CD4-positive, alpha-beta T cell treated with Interferon alpha-2 for 1 hour (primary cell): ENCODE results near the gene RSAD2.
A peak's percentile ranks its signal among the peaks of the same experiment; 100 is the strongest.
"Not testable (repeated sequence)": the region's sequence is repeated elsewhere in the genome, so short reads cannot be mapped to it uniquely, and the experiment has no call there.

Experiments used
- DNase-seq, 2 donors: peaks; one replicate each; pipeline ENCODE4 v3.0.0-alpha.2; 2020 to 2022

The RSAD2 gene

DNA sequence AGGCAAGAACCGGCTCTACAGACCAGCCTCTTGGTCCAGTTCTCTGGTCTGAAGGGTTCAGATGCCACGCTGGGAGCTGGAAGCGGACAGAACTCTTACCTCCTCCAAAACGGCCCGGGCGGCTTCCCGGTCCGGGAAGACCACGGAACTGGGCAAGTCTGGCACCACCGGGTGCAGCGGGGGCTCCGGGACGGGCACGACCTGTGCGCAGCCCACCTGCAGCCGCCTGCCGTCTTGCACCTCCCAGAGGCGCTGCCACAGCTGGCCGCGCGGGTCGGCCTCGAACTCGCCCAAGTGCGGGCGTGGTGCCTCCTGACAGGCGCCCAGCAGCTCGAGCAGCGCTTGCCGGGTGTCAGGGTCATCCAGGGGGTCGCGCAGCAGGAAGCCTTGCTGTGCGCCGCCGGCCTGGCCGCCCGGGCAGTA, 12.6 kb upstream of the RSAD2 start:
- peak in 1 of 2 donors; percentile 53 for DNase-seq

DNA sequence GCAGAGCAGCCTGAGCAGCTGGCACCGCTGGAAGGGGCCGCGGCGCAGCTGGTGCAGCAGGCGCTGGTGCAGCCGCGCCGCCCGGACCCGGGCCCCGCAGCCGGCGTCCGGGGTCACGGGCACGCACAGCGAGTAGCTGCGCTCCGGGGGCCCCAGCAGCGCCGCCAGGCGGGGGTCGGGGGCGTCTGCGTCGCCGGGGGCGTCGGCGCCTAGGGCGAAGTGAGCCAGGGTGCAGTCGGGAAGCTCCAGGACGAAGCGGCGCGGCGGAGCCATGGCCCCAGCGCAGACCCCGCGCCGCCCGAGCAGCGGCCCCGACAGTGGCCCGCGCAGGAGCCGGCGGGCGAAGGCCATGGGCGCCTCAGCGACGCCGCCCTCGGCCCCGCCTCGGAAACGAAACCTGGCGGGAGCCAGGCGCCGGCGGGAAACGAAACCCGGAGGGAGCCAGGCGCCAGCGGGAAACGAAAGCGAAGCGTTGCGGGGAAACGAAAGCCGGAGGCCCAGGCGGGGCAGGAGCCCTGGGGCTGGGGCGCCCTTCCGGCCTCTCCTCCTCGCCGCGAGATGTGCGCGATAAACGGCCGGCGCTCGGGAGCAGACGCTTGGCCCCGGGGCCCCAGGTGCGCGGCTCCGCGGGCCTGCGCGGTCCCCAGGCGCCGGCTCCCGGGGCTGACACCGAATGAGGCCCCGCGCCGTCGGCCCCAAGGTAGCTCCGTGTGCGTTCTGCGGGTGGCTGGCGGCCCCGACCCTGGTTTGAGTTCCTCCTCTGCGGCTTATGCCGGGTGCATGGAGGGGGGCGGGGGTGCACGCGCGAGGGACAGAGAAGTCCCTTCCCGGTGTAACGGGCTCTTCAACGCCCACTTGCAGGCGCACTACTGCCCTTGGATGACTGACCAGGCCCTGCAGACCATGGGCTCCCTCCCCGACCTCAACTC, 12.0 kb upstream of the RSAD2 start, which contains the start of gene CMPK2:
Gene CMPK2 (minus strand): TSS at position 562 of the 929 bp plus-strand sequence. CDS start 211 bp downstream, at position 351.
- DNase-seq = peak; percentile 93 to 96

DNA sequence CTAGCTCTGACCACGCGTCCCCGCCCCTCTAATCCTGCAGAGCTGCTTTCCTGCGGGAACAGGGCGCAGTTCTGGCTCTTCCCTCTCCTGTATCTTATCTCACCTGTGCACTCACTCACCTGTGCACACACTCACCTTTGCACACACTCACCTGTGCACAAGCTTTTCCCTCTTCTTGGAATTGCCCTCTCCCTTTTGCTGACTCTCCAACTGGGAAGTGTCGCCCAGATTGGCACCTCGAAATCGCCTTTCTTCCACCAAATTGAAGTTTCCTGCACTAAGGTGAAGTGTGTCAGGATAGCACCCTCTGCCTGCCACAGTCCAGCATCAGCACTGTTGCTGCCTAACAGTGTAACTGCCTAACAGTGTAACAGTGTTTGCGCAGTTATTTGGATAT, 11.3 kb upstream of the RSAD2 start:
- peak; percentile 76 to 79 for DNase-seq

DNA sequence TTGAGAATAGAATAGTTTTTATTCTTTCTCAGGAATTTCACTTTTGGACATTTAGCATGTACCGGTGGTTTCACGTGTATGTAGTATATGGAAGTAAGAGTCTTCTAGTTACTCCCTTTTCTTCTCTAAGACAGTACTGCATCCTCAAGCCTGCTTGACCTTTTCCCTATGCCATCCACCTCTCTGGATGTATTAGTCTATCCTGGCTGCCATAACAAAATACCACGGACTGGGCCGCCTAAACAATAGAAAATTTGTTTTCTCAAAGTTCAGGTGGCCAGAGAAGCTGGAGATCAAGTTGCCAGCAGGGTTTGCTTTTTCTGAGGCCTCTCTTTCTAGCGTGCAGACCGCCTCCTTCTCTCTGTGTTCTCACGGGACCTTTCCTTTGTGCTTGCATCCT, 10.6 kb upstream of the RSAD2 start:
- DNase-seq = no peak

DNA sequence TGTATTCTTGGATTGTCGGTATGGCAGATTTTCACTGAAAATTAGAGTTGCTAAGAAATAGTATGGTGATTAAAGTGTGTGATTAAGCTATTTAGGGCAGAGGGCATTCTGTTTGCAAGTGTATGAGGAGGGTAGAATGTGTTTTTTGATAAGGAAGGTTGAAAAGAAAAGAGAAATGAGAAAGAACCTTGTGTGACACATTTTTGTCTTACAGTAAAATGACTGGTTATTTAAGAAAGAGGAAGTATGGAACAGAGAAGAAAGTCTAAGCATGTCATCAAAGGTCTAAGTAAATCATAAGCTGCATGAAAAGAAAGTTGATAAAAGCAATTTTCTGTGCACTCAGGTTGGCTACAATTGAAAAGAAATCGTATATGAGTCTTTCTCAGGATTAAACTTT, 5.2 kb upstream of the RSAD2 start:
- no peak for DNase-seq

DNA sequence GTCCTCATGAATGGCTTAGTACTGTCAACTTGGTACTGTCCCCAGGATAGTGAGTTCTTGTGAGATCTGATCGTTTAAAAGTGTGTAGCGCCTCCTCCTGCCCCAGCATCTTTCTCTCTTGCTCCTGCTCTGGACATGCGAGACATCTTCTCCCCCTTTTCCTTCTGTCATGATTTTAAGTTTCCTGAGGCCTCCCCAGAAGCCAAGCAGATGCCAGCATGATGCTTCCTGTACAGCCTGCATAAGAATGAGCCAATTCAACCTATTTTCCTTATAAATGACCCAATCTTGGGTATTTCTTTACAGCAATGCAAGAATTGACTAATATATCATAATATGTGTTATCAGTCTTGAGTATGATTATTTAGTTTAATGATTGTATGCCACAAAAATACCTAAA, 3.5 kb upstream of the RSAD2 start:
- DNase-seq = no peak

DNA sequence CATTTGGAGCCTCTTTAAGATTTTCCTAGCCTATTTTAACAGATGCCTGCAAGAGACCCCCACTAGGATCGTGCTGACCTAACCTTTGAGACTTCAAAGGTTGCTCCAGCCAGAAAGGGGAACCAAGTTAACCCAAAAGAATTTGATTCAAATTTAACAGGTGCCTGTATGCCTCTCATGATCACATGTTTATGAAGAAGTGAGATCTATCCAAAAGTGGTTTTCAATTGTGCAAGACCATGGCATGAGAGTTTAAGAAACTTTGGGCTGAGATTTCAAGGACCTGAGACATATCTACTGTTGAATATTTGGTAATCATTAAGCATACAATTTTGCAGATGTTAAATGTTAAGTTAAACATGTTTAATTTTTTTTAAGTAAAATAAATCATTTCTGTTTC, 1.3 kb upstream of the RSAD2 start:
- no peak for DNase-seq

DNA sequence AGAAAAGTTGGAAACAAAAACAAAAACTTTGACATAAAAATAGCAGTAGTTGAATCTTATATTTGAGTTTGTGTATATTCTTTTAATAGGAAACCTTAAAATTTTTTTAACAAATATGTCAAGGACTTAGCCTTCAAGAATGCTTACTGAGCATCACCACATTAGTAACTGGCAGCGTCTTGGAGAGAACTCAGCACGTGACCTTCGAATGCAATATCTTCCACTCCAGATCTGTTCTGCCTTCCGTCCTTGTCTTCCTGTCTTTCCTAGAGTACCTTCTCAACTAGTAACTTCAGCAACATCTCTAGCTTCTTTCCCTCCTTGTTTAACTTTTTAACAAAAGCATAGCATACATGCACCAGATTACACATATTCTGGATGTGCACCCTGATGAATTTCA, 972 bp downstream of the RSAD2 start:
- DNase-seq = no peak

DNA sequence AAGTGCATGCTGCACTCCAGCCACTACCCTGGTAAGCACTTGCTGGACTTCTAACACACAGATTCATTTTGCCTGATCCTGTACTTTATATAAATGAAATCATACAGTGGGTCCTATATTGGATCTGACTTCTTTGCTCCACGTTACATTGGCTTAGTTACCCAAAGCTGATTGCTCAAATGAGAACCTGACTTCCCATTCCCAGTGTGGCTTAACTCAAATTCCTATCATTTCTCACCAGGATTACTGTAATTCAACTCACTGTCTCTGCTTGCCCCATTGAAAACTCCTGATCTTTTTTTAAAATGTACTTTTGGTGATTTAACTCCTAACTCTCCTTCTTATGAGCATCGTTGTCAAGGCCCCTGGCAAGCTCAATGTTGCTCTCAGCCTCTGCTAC, 1.4 kb downstream of the RSAD2 start:
- DNase-seq = no peak

DNA sequence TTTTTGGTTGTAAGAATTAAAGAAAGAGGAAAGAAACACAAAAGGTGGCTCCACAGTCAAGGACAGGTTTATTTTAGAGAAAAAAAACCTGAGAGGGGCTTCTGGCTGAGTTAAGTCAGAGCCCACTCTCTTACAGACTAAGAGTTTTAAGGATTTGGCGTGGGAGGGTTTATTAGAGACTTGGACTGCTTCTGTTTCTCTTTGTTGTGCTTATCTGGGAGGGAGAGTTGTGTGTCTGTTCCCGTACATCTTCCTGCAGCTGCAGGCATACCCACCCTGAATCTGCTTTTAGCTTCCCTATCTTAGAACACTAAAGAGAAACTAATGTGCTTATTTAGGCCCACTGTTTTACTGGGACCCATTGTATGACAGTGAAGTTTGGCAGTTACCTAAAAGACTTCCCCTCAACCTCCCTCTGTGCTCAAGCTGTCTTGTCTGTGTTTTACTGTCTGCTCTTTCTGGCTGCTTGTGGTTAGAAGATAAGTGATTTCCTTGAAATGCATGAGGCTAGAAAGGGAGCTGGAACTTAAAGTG, 2.7 kb downstream of the RSAD2 start:
- peak; percentile 68 to 86 for DNase-seq

DNA sequence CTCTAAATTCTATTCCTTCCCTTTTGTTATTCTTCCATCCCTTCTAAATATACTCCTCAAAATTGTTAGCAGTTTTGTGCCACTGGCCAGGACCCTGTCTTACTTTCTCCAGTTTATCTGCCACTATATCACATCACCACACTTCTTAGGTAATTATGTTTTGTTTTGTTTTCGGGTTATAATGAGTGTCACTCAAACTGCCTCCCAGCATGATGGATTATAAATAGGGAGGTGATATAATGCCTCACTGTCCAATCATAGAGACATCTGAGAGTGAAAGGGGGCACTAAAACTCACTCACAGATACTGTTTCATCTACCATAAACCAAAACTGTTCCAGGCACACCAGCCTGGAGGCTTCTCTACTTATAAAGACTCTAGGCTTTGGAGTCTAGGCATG, 3.5 kb downstream of the RSAD2 start:
- DNase-seq = no peak

DNA sequence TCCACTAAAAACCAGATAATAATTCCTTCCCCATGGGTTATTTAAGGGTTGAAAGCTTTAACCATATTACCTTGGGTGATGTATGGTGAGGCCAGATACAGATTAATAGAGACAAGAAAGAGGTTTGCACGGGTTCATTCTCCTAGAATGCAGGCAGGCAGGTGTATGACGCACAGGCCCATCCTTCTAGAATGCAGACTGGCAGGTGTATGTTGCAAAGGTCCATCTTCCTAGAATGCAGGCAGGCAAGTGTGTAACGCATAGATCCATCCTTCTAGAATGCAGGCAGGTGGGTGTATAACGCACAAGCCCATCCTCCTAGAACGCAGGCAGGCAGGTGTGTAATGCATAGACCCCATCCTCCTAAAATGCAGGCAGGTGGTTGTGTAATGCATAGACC, 3.9 kb downstream of the RSAD2 start:
- no peak for DNase-seq

DNA sequence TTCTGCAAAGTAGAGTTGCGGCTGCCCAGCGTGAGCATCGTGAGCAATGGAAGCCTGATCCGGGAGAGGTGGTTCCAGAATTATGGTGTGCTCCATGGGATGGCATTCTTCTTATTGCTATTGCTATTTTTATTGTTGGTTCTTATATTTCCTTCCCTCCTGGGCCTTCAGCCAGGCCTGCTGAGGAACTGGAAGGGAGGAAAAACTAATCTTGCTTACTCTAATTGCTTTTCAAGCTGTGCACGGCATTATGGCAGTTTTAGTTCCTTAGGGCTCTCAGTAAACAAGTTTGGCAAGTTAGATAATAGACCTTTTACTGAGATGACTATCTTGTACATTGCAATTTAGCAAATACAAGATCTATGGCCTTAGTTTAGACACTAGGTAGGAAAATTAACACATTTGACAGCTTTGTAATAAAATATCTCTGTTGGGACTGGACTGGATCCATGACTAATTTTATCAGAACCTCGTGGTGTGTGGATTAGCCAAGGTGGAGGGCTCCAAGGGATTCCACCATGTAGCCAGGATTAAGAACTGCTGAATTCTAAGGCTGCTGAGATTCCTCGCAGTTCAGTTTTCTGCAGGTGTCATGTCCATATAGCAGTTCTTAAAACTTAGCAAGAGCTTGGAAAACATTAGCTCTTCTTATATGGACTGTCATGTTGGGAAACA, 6.0 kb downstream of the RSAD2 start:
- no peak for DNase-seq

DNA sequence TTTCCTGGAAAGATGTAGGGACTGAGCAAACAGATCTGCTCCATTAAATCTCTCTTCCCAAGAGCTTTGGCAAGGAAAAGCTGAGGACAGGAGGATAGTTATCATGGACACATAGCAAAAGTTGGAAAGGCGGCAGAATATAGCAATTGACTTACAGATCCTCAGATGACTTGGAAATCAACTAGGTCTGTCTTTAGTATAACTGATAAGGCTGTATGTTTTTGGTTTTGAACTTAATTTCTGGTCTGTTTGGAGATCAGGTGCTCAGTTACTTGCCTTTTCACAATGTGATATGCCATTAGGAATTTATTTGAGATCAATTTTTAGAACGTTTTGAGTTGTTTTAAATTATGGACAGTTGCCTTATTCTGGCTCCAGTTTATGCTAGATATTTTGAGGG, 8.0 kb downstream of the RSAD2 start:
- DNase-seq = no peak

DNA sequence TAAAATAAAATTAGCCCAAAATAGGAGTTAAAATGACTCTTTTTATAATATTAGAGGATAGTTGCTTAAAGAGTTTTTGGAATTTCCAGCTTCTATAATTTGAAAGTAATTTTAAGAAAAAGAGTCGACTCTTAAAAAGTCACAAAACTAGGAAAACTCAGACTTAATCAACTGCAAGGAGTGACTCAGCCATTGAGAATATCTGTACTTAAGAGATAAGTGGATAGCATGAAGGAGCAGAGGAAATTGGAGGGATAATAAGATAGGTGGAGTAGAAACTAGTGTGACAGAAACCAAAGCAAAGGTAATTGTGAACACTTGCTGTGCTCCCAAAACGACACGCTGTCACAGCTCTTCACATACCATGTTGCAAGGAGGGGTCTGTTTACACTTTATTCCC, 8.4 kb downstream of the RSAD2 start:
- DNase-seq = no peak

DNA sequence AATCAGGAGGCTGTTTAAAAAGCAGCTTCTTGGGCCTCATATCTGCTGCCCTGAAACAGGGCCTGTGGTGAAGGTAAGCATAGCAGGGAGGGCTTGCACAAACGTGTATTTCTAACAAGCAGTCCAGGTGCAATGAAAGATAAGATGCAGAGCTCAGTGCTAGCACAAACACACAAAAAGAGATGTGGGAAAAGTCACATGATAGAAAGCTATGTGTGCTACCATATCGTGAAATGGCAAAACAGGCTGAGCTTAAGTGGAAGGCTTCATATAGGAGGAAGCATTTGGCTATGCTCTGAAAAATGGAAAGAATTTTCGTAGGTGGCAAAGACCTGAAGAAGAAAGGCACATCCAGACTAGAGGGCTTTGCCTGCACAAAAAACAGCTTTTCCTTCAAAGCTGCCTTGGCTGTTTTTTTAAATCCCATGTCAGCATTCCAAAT, 10.2 kb downstream of the RSAD2 start:
- no peak for DNase-seq

DNA sequence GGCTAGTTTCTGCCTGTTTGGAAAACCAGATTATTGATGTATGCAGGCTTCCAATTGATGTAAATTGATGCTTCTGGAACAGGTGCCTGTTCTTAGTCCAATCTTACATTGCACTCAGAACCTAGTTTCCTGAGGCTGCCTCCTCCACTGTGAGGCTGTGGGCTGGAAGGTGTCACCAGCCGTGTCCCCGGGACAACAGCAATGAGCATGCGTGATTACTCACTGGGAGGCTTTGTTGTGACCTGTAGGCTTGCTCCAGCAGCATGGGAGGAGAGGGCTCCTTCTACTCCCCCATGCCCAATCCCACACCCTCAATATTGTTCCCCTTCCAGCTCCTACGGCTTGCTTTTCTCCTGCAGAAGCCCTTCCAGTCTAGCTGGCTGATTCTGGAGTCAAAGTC, 11.1 kb downstream of the RSAD2 start:
- no peak for DNase-seq

DNA sequence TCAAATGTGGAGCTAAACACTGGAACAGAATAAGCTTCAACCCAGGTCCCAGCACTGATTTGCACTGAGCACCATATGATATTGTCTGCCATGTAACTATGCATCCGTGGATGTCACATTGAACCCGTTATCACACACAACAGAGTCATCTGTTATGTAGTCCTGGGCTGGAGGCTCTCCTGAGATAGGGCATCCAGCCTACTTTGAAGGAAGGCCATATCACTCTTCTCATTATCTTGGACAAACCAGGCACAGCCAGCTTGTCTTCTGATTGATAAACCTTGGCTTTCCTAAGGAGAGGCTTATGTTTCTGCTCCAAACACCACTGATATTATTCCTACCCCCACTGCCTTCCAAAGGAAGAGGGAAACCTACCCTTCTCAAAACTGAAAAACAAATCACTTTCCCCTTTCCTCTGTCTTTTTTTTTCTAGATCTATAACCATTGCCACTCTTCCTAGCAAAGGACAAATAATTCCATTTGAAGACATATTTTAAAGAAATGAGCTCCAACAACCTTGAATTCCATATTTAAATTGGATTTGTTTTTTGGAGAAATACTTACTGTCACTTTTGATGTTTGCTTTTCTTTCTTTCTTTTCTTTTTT, 16.4 kb downstream of the RSAD2 start:
- no peak for DNase-seq

DNA sequence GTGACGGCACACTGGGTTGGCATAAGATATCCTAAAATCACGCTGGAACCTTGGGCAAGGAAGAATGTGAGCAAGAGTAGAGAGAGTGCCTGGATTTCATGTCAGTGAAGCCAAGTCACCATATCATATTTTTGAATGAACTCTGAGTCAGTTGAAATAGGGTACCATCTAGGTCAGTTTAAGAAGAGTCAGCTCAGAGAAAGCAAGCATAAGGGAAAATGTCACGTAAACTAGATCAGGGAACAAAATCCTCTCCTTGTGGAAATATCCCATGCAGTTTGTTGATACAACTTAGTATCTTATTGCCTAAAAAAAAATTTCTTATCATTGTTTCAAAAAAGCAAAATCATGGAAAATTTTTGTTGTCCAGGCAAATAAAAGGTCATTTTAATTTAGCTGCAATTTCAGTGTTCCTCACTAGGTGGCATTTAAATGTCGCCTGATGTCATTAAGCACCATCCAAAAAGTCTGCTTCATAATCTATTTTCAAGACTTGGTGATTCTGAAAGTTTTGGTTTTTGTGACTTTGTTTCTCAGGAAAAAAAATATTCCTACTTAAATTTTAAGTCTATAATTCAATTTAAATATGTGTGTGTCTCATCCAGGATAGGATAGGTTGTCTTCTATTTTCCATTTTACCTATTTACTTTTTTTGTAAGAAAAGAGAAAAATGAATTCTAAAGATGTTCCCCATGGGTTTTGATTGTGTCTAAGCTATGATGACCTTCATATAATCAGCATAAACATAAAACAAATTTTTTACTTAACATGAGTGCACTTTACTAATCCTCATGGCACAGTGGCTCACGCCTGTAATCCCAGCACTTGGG, 19.6 kb downstream of the RSAD2 start:
- DNase-seq = peak in 1 of 2 donors; percentile 66

DNA sequence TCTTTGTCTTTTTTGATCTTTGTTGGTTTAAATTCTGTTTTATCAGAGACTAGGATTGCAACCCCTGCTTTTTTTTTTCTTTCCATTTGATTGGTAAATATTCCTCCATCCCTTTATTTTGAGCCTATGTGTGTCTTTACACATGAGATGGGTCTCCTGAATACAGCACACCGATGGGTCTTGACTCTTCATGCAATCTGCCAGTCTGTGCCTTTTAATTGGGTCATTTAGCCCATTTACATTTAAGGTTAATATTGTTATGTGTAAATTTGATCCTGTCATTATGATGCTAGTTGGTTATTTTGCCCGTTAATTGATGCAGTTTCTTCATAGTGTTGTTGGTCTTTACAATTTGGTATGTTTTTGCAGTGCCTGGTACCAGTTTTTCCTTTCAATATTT, 25.0 kb downstream of the RSAD2 start:
- DNase-seq = not testable (repeated sequence)

DNA sequence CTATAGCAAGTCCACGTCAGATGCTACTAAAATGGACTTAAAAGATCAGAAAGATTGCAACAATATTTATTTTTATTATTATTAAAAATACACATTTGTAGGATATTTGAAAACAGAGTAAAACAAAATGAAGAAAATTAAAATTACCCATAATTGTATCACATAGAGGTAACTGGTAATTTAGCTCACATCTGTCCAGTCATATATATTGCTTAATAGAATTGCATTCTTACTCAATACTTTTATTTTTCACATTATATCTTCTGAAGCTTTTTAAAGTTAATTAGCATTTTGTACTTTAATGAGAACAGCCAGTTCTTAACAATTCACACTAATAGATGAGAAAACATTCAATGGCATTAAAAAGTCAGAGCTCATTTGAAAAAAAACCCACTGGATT, 28.1 kb downstream of the RSAD2 start:
- no peak for DNase-seq

DNA sequence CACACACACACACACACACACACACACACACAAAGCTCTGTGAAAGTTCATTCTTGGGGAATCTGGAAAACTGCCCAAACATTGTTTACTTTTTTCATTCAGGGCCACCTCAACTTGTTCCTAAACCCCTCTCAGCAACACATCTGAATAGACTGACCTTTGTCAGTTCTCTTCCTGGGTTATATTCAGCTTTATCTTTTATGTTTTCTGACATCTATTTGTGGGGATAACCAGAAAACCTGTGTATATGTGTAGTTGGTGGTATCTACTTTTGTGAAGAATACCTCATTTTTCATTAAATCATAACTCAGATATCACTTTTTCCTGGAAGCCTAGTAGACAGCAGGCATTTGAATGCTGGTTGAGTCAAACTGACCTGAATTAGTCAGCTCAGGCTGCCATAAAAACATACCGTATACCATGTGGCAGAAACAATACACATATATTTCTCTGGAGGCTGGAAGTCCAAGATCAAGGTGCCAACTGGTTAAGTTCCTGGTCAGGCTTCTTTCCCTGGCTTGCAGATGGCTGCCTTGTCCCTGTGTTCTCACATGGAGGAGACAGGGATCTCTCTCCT, 28.7 kb downstream of the RSAD2 start:
- DNase-seq = no peak
